Adrenal gland (tissue), 5 donors: ENCODE measurements around the gene SLC35G3.

Experiments
- POLR2A ChIP-seq, 2 donors: fragments of 450-650 bp; IDR thresholded peaks; one replicate each; pipeline ENCODE4 v1.6.1; 2017; ENCODE audit warnings: antibody characterized with exemption in 2 of 2, mild to moderate bottlenecking in 2 of 2, moderate library complexity in 1 of 2
- TF ChIP-seq, protein P1 (sequence below), 6 experiments: fragments of 450-650 bp in 4 of 6; fragments of 200-600 bp in 2 of 6; sonication (generic) in 1 of 6; IDR thresholded peaks; 1 replicate in 5 of 6; 2 replicates in 1 of 6; pipeline versions ENCODE4 v1.5.1 to v1.8.0; 2016 to 2021; ENCODE audit warnings: antibody characterized with exemption in 6 of 6, mild to moderate bottlenecking in 2 of 6, moderate library complexity in 1 of 6
- donor health status: DM: no; HTN: no; CAD: no.

DNA sequence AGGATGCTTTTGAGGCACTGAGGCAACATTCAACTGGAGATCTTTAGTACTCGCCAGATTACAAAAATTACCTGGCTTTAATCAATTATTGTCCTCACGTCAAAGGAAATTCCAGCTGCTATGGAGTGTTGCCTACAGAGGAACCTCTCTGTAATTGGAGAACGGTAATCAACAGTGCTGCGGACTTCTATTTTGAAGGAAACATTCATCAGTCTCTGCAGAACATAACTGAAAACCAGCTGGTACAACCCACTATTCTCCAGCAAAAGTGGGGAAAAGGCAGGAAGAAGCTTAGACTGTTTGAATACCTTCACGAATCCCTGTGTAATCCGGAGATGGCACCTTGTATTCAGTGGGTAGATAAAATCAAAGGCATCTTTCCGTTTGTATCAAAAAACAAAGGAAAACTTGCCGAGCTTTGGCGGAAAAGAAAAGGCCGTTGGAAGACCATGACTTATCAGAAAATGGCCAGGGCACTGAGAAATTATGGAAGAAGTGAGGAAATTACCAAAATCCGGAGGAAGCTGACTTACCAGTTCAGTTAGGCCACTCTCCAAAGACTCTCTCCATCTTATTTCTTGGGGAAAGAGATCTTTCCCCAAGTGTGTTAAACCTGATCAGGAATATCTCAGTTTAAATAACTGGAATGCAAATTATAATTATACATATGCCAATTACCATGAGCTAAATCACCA, 3.0 kb downstream of the SLC35G3 start:
- TF ChIP-seq, protein P1, sequence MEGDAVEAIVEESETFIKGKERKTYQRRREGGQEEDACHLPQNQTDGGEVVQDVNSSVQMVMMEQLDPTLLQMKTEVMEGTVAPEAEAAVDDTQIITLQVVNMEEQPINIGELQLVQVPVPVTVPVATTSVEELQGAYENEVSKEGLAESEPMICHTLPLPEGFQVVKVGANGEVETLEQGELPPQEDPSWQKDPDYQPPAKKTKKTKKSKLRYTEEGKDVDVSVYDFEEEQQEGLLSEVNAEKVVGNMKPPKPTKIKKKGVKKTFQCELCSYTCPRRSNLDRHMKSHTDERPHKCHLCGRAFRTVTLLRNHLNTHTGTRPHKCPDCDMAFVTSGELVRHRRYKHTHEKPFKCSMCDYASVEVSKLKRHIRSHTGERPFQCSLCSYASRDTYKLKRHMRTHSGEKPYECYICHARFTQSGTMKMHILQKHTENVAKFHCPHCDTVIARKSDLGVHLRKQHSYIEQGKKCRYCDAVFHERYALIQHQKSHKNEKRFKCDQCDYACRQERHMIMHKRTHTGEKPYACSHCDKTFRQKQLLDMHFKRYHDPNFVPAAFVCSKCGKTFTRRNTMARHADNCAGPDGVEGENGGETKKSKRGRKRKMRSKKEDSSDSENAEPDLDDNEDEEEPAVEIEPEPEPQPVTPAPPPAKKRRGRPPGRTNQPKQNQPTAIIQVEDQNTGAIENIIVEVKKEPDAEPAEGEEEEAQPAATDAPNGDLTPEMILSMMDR (IDR thresholded peaks at IDR 0.05): no peak
- no peak for TF ChIP-seq POLR2A (IDR thresholded peaks at IDR 0.05)
